ENCODE data around the gene SDK2.

- no peak for TF ChIP-seq CTCF (IDR thresholded peaks at IDR 0.05)
- no peak for TF ChIP-seq POLR2A (IDR thresholded peaks at IDR 0.05)
These were observed 196.9 kb downstream of the SDK2 start for GRCh38 chr17:73447319-73447718.
